ENCODE measurements around the gene REN. TPM values are rescaled to one million over a fixed set of nuclear protein-coding genes. Genes with fewer than 3 reads are reported as not detected.

REN gene
- total and polyA plus RNA-seq, 9 of the 15 experiments (the other 6 are each of a cell fraction or from before 2014, with no cell fraction given): 1.7 to 9.9 (median 3.1) TPM

- TF ChIP-seq ZKSCAN8 (CRISPR knock-in tag; IDR thresholded peaks at IDR 0.05) (no peak), NUFIP1 (IDR thresholded peaks at IDR 0.05; ENCODE audit: partially characterized antibody) (no peak), EGR1 (conservative IDR thresholded peaks at IDR 0.05) (peak; percentile 28), ZBTB7A (IDR thresholded peaks at IDR 0.05; ENCODE audit: borderline replicate concordance, control insufficient read depth, low read depth, low read length) (peak; percentile 34; the same call in 1 of the 2 replicates), PCBP1 (IDR thresholded peaks at IDR 0.05; ENCODE audit: low read depth, low read length, poor library complexity, severe bottlenecking) (peak; percentile 48), MYBL2 (IDR thresholded peaks at IDR 0.05; ENCODE audit: low read depth) (no peak), MYBL2 (CRISPR knock-in tag; IDR thresholded peaks at IDR 0.05; ENCODE audit: borderline replicate concordance) (no peak), KDM1A (IDR thresholded peaks at IDR 0.05) (no peak), AFF1 (IDR thresholded peaks at IDR 0.05; ENCODE audit: low read depth in 1 of 2, partially characterized antibody in 2 of 2) (no peak), ZNF695 (CRISPR knock-in tag; IDR thresholded peaks at IDR 0.05) (no peak), TGIF2 (CRISPR knock-in tag; IDR thresholded peaks at IDR 0.05) (no peak)
These were observed 36.9 kb downstream of the REN start (continued) for GRCh38 chr1:204128964-204129896.

Data from K562 (cell line).